Stimulated activated naive CD8-positive, alpha-beta T cell treated with anti-CD3 and anti-CD28 coated beads, Interleukin-15, Interleukin-2, amounts not matched to agents 100 U/mL and 50 U/mL, for 24 hours (primary cell): Measurements from ENCODE around the gene PAK1.
"Not testable (repeated sequence)": the region's sequence is repeated elsewhere in the genome, so short reads cannot be mapped to it uniquely, and the experiment has no call there.

Source experiments
- ATAC-seq: fragments of 150-1000 bp; cut with Tn5 transposase; one replicate; pipeline ENCODE4 v1.10.0; 2021
- DNase-seq: peaks from one replicate; pipeline ENCODE4 v3.0.0; 2021

PAK1 gene

DNA sequence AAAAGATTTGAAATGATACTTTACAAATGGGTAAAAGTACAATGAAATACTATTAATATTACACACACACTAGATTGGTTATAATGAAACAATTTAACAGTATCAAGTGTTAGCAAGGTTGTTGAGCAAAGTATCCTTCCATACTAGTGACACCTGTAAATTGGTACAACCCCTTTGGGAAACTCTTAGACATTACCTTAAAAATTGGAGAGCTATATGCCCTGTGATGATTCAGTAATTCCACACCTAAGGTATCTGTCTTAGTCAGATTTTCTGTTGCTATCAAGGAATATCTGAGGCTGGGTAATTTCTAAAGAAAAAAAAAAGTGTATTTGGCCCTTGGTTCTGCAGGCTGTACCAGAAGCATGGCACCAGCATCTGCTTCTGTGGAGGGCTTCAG is 165.1 kb downstream of the PAK1 start:
- ATAC-seq: peak; percentile 78

GRCh38 chr11:77303328-77303727 is 170.6 kb downstream of the PAK1 start:
- no peak for DNase-seq
- no peak for ATAC-seq

More for the DNA sequence above, 165.1 kb downstream of the PAK1 start:
- DNase-seq: no peak

GRCh38 chr11:77302752-77303151 is 171.1 kb downstream of the PAK1 start:
- DNase-seq (no peak), ATAC-seq (no peak)

DNA sequence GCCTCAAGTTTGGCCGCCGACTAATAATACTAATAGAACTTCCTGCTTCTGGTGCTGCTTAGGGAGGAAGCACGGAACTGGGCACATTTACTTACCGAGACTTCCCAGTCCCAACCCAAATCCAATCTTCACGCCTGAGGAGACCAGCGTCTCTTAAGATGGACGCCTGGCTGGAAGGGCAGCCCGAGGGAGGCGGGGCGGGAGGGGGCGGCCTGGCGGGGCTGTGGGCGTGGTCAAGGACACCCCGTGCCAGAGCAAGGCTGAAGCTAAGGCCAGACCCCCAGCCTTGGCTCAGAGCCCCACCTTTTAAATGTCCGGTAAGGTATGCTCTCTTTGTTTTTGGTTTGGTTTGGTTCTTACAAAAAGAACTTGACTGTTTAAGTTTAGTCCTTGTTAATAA is 172.4 kb downstream of the PAK1 start, which contains the start of gene GDPD4:
Gene GDPD4 (minus strand): TSS at position 177 of the 400 bp plus-strand sequence. CDS start 16,549 bp downstream, outside the sequence.
- ATAC-seq (no peak), DNase-seq (no peak)

- no peak for ATAC-seq
Observed at GRCh38 chr11:77300695-77301094, 173.2 kb downstream of the PAK1 start.

GRCh38 chr11:77300028-77300427 is 173.9 kb downstream of the PAK1 start:
- ATAC-seq: not testable (repeated sequence)
- peak; percentile 6 for DNase-seq

More at GRCh38 chr11:77300695-77301094, 173.2 kb downstream of the PAK1 start:
- no peak for DNase-seq

DNA sequence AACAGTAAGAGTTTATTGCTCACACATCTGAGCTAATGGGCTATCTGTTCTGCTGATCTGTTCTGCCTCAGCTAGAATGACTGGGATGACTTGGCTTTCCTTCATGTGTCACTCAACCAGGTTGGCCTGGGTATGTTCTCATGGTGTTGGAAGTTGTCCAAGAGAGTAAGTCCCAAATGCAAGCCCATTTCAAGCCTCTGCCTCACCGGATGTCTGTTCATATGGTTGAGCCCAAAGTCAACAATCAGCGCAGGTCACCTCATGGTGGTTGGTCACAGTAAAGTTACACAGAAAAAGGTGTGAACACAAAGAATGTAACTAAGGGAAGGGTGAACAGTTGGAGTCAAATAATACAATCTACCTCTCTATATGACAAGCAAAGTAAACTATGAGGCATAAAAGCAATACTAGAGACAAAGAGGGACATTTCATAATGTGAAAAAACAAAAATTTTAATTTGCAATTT is 174.3 kb downstream of the PAK1 start:
- no peak for DNase-seq
- no peak for ATAC-seq

GRCh38 chr11:77294040-77294439 is 179.9 kb downstream of the PAK1 start:
- DNase-seq (no peak), ATAC-seq (no peak)

- no peak for DNase-seq
- no peak for ATAC-seq
Observed at GRCh38 chr11:77289737-77290136, 184.2 kb downstream of the PAK1 start.

GRCh38 chr11:77287615-77288273 is 186.2 kb downstream of the PAK1 start:
- no peak for ATAC-seq
- no peak for DNase-seq

DNA sequence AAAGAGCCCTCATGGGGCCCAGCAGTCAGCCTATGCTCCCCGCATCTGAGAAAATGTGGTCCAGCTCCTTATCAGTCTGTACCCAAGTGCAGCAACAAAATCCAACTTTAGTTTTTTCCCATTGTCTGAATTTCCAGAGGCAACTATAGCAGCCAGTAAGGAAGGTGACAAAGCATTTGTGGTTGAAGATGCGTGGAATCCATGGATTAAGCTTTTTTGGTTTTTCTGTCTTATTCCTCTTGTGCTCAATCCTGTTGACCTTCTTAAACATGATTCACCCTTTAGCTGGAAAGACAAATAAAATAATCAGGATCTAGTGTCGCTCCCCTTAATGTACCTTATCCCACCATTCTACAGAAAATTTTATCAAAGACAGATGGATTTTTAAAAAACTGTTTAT is 186.8 kb downstream of the PAK1 start:
- ATAC-seq (no peak), DNase-seq (no peak)

- ATAC-seq (no peak), DNase-seq (no peak)
Observed at GRCh38 chr11:77284476-77285468, 189.1 kb downstream of the PAK1 start.

GRCh38 chr11:77283101-77283500 is 190.8 kb downstream of the PAK1 start:
- no peak for DNase-seq
- no peak for ATAC-seq

GRCh38 chr11:77278595-77279506 is 195.0 kb downstream of the PAK1 start:
- DNase-seq: no peak
- no peak for ATAC-seq

- DNase-seq (no peak), ATAC-seq (no peak)
Observed at GRCh38 chr11:77276271-77276670, 197.6 kb downstream of the PAK1 start.
